Measurements from ENCODE around the gene TRIM41.

TRIM41 gene

GRCh38 chr5:181224390-181225229 lies 1.5 kb downstream of the TRIM41 start:
- H3K4me3 ChIP-seq (ENCODE audit: low read depth, low read length): peak overlapping the region; percentile 70
- TF ChIP-seq POLR2A (IDR thresholded peaks at IDR 0.05; ENCODE audit: extremely low read depth, insufficient read length) (no peak), MYC (IDR thresholded peaks at IDR 0.05; ENCODE audit: low read depth, low read length) (no peak)
- TF ChIP-seq, protein P1, sequence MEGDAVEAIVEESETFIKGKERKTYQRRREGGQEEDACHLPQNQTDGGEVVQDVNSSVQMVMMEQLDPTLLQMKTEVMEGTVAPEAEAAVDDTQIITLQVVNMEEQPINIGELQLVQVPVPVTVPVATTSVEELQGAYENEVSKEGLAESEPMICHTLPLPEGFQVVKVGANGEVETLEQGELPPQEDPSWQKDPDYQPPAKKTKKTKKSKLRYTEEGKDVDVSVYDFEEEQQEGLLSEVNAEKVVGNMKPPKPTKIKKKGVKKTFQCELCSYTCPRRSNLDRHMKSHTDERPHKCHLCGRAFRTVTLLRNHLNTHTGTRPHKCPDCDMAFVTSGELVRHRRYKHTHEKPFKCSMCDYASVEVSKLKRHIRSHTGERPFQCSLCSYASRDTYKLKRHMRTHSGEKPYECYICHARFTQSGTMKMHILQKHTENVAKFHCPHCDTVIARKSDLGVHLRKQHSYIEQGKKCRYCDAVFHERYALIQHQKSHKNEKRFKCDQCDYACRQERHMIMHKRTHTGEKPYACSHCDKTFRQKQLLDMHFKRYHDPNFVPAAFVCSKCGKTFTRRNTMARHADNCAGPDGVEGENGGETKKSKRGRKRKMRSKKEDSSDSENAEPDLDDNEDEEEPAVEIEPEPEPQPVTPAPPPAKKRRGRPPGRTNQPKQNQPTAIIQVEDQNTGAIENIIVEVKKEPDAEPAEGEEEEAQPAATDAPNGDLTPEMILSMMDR (IDR thresholded peaks at IDR 0.05; ENCODE audit: low read depth, low read length): no peak
- TF ChIP-seq, protein P2, sequence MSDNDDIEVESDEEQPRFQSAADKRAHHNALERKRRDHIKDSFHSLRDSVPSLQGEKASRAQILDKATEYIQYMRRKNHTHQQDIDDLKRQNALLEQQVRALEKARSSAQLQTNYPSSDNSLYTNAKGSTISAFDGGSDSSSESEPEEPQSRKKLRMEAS (IDR thresholded peaks at IDR 0.05; ENCODE audit: low read depth, low read length): no peak
- DNase-seq (ENCODE audit: low read depth): no peak

GRCh38 chr5:181229996-181230395 lies 6.9 kb downstream of the TRIM41 start:
- no peak for DNase-seq (ENCODE audit: low read depth)
- no peak for TF ChIP-seq POLR2A (IDR thresholded peaks at IDR 0.05; ENCODE audit: extremely low read depth, insufficient read length)
- TF ChIP-seq, protein P2 (IDR thresholded peaks at IDR 0.05; ENCODE audit: low read depth, low read length): no peak
- TF ChIP-seq, protein P1 (IDR thresholded peaks at IDR 0.05; ENCODE audit: low read depth, low read length): no peak
- TF ChIP-seq MYC (IDR thresholded peaks at IDR 0.05; ENCODE audit: low read depth, low read length): no peak
- no peak overlapping the region for H3K4me3 ChIP-seq (ENCODE audit: low read depth, low read length)

DNA sequence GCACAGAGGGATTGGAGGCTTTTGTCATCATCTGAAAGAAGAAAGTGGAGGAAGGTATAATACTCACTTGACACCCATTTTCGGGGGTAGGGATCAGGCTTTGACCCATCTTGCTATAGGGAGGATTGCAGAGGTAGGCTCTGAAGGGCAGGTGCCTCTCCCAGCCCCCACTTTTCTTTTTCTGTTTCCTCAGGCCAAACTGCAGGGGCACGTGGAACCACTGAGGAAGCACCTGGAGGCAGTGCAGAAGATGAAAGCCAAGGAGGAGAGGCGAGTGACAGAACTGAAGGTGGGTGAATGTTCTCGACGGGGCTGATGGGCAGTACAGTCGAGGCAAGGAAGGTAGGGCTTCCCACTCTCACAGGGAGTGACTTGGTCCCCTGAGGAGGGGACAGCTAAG lies 7.5 kb downstream of the TRIM41 start:
- no peak overlapping the region for H3K4me3 ChIP-seq (ENCODE audit: low read depth, low read length)
- TF ChIP-seq, protein P2 (IDR thresholded peaks at IDR 0.05; ENCODE audit: low read depth, low read length): no peak
- no peak for TF ChIP-seq POLR2A (IDR thresholded peaks at IDR 0.05; ENCODE audit: extremely low read depth, insufficient read length)
- TF ChIP-seq, protein P1 (IDR thresholded peaks at IDR 0.05; ENCODE audit: low read depth, low read length): no peak
- no peak for TF ChIP-seq MYC (IDR thresholded peaks at IDR 0.05; ENCODE audit: low read depth, low read length)
- no peak for DNase-seq (ENCODE audit: low read depth)

DNA sequence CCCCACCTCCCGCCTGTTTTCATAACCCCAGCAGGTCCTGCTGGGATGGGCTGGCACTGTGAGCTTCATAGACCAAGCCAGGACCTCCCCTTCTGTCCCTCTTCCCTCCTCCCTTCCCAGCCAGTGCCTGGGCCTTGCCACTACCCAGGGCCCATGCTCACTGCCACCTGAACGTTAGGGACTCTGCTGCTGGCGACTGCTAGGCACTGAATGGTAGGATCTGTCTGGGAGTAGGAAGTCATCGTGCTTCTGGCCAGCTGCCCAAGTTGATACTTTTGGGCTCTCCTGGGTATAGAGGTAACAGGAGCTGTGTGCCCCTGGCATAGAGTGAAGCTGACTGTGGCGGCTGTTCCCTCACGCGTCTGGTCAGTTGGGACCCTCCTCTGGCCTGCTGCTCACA lies 8.4 kb downstream of the TRIM41 start:
- no peak for TF ChIP-seq MYC (IDR thresholded peaks at IDR 0.05; ENCODE audit: low read depth, low read length)
- TF ChIP-seq POLR2A (IDR thresholded peaks at IDR 0.05; ENCODE audit: extremely low read depth, insufficient read length): no peak
- TF ChIP-seq, protein P1 (IDR thresholded peaks at IDR 0.05; ENCODE audit: low read depth, low read length): no peak
- TF ChIP-seq, protein P2 (IDR thresholded peaks at IDR 0.05; ENCODE audit: low read depth, low read length): no peak
- DNase-seq (ENCODE audit: low read depth): no peak
- no peak overlapping the region for H3K4me3 ChIP-seq (ENCODE audit: low read depth, low read length)

DNA sequence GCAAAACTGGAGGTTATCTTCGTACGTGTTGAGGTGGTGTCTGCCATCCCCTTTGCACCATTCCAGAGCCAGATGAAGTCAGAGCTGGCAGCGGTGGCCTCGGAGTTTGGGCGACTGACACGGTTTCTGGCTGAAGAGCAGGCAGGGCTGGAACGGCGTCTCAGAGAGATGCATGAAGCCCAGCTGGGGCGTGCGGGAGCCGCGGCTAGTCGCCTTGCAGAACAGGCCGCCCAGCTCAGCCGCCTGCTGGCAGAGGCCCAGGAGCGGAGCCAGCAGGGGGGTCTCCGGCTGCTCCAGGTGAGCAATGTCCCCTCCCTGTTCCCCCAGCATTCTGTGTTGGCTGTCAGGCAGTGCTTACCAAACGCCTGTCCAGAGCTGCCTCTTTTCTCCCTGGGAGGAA lies 9.5 kb downstream of the TRIM41 start:
- no peak overlapping the region for H3K4me3 ChIP-seq (ENCODE audit: low read depth, low read length)
- DNase-seq (ENCODE audit: low read depth): no peak
- TF ChIP-seq, protein P1 (IDR thresholded peaks at IDR 0.05; ENCODE audit: low read depth, low read length): no peak
- TF ChIP-seq, protein P2 (IDR thresholded peaks at IDR 0.05; ENCODE audit: low read depth, low read length): no peak
- TF ChIP-seq MYC (IDR thresholded peaks at IDR 0.05; ENCODE audit: low read depth, low read length): no peak
- no peak for TF ChIP-seq POLR2A (IDR thresholded peaks at IDR 0.05; ENCODE audit: extremely low read depth, insufficient read length)

All from NB4 (cell line).